ENCODE data around the gene PGPEP1.

DNA sequence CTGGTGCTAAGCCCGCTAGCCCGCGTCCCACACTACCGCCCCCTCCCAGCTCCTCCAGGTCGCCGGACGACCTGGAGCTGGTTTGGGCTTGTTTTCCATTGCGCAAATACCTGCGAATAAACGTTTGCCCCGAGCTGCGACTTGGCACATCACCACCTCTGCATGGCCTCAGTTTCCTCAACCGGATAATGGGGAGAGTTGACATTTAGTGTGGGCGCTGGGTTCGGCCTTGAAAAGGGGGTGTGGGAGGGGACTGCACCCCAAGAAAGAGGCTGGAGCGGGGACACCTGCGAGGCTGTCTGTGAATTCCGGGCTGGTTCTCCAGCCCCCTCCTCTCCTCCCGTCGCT is 48.0 kb upstream of the PGPEP1 start:
- TF ChIP-seq, protein P1, sequence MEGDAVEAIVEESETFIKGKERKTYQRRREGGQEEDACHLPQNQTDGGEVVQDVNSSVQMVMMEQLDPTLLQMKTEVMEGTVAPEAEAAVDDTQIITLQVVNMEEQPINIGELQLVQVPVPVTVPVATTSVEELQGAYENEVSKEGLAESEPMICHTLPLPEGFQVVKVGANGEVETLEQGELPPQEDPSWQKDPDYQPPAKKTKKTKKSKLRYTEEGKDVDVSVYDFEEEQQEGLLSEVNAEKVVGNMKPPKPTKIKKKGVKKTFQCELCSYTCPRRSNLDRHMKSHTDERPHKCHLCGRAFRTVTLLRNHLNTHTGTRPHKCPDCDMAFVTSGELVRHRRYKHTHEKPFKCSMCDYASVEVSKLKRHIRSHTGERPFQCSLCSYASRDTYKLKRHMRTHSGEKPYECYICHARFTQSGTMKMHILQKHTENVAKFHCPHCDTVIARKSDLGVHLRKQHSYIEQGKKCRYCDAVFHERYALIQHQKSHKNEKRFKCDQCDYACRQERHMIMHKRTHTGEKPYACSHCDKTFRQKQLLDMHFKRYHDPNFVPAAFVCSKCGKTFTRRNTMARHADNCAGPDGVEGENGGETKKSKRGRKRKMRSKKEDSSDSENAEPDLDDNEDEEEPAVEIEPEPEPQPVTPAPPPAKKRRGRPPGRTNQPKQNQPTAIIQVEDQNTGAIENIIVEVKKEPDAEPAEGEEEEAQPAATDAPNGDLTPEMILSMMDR (IDR thresholded peaks at IDR 0.05 in 8 of 11, conservative IDR thresholded peaks at IDR 0.05 in 3 of 11) = peak in 1 of 11 experiments; percentile 13
- TF ChIP-seq POLR2A (IDR thresholded peaks at IDR 0.05) = no peak
- TF ChIP-seq POLR2AphosphoS5 (IDR thresholded peaks at IDR 0.05) = no peak
